CD4-positive, CD25-positive, alpha-beta regulatory T cell (primary cell): ENCODE measurements around the gene ST6GALNAC5. TPM values are rescaled to one million over a fixed set of nuclear protein-coding genes. Genes with fewer than 3 reads are reported as not detected.

ENCODE experiments used
- ATAC-seq, 2 donors: fragments of 150-1000 bp; cut with Tn5 transposase; one replicate each; pipeline ENCODE4 v1.10.0; 2021; ENCODE audit warnings: low read depth in 2 of 2, moderate number of reproducible peaks in 2 of 2, moderate library complexity in 1 of 2
- DNase-seq, 3 donors: peaks; one replicate each; pipeline versions ENCODE4 v3.0.0 to v3.0.0-alpha.2; 2012 to 2022; ENCODE audit warnings: mixed read lengths in 1 of 3
- H3K27ac ChIP-seq: one replicate; pipeline ENCODE4 v1.7.0; 2013; ENCODE audit warnings: mild to moderate bottlenecking, low read length; ENCODE audit not compliant: insufficient read depth, poor library complexity, severe bottlenecking
- H3K27me3 ChIP-seq: one replicate; pipeline ENCODE4 v1.7.0; 2013; ENCODE audit warnings: low read length; ENCODE audit not compliant: control insufficient read depth, insufficient read depth
- H3K36me3 ChIP-seq: one replicate; pipeline ENCODE4 v1.7.0; 2013; ENCODE audit warnings: mild to moderate bottlenecking, low read length, moderate library complexity; ENCODE audit not compliant: control insufficient read depth, insufficient read depth
- H3K4me1 ChIP-seq: 2 replicates; pipeline ENCODE4 v1.7.0; 2013; ENCODE audit warnings: mild to moderate bottlenecking, low read length; ENCODE audit not compliant: insufficient read depth, control insufficient read depth, poor library complexity, severe bottlenecking
- H3K4me3 ChIP-seq: one replicate; pipeline ENCODE4 v1.7.0; 2013; ENCODE audit warnings: low read depth, mild to moderate bottlenecking, low read length, moderate library complexity
- H3K9me3 ChIP-seq, 2 experiments: 1 replicate in 1 of 2; 2 replicates in 1 of 2; pipeline ENCODE4 v1.7.0; 2013; ENCODE audit warnings: low read length in 2 of 2, mild to moderate bottlenecking in 1 of 2, moderate library complexity in 1 of 2; ENCODE audit not compliant: control insufficient read depth in 2 of 2
- H3K27ac Mint-ChIP-seq, 3 donors: one replicate each; pipeline ENCODE4 v1.8.0; 2020 to 2022; ENCODE audit warnings: mild to moderate bottlenecking in 3 of 3, mixed read lengths in 3 of 3, moderate library complexity in 2 of 3
- H3K27me3 Mint-ChIP-seq: one replicate; pipeline ENCODE4 v1.8.0; 2022; ENCODE audit warnings: mild to moderate bottlenecking, mixed read lengths
- H3K36me3 Mint-ChIP-seq: one replicate; pipeline ENCODE4 v1.8.0; 2020; ENCODE audit warnings: mixed read lengths
- H3K4me1 Mint-ChIP-seq, 4 donors: one replicate each; pipeline ENCODE4 v1.8.0; 2020 to 2022; ENCODE audit warnings: mixed read lengths in 4 of 4, mild to moderate bottlenecking in 1 of 4
- H3K4me3 Mint-ChIP-seq, 4 donors: one replicate each; pipeline ENCODE4 v1.8.0; 2020 to 2022; ENCODE audit warnings: mild to moderate bottlenecking in 4 of 4, mixed read lengths in 4 of 4, moderate library complexity in 3 of 4
- H3K9me3 Mint-ChIP-seq, 7 donors: one replicate each; pipeline ENCODE4 v1.8.0; 2020 to 2022; ENCODE audit warnings: mixed read lengths in 7 of 7, mild to moderate bottlenecking in 3 of 7, moderate library complexity in 2 of 7
- polyA plus RNA-seq, 4 donors: library from polyadenylated mRNA; unstranded; fragments of 300-500 nt; fragmentation: Illumina TruSeq; gene quantifications; one replicate each; pipeline ENCODE4 v1.2.3, GENCODE V29; 2021
- total RNA-seq: library from RNA; stranded (reverse); gene quantifications from one replicate; pipeline ENCODE4 v1.2.3, GENCODE V29; 2022

Gene ST6GALNAC5
- total and polyA plus RNA-seq, 5 donors from 2014 or later = 0.30 TPM; not detected in 4

- ATAC-seq = no peak
- H3K27me3 ChIP-seq = no peaks in the 10 kb centered on the region
- no peak overlapping the region for H3K27ac Mint-ChIP-seq
- H3K36me3 Mint-ChIP-seq = no peaks in the 10 kb centered on the region
- peaks cover 0 to 3% (median 0%) of the 10 kb centered on the region in 7 donors for H3K9me3 Mint-ChIP-seq
- H3K27me3 Mint-ChIP-seq = no peaks in the 10 kb centered on the region
- peaks cover 0 to 8% (median 3%) of the 10 kb centered on the region in 4 donors for H3K4me1 Mint-ChIP-seq
- H3K4me3 ChIP-seq = no peak overlapping the region
- no peaks in the 10 kb centered on the region for H3K9me3 ChIP-seq
- no peaks in the 10 kb centered on the region for H3K36me3 ChIP-seq
- no peak overlapping the region for H3K4me3 Mint-ChIP-seq
- H3K4me1 ChIP-seq = no peaks in the 10 kb centered on the region
- no peak for DNase-seq
- H3K27ac ChIP-seq = no peak overlapping the region
Observed at GRCh38 chr1:76832521-76832920, 34.8 kb upstream of the ST6GALNAC5 start.

- Mint-ChIP-seq H3K27ac (no peak overlapping the region), H3K4me3 (no peak overlapping the region), H3K4me1 (peaks cover 0 to 8% (median 3%) of the 10 kb centered on the region in 4 donors), H3K27me3 (no peaks in the 10 kb centered on the region), H3K9me3 (peaks cover 0 to 2% (median 0%) of the 10 kb centered on the region in 7 donors), H3K36me3 (no peaks in the 10 kb centered on the region)
- ATAC-seq = no peak
- H3K4me1 ChIP-seq = no peaks in the 10 kb centered on the region
- H3K9me3 ChIP-seq = no peaks in the 10 kb centered on the region
- H3K36me3 ChIP-seq = no peaks in the 10 kb centered on the region
- no peak overlapping the region for H3K4me3 ChIP-seq
- H3K27me3 ChIP-seq = no peaks in the 10 kb centered on the region
- no peak for DNase-seq
- no peak overlapping the region for H3K27ac ChIP-seq
Observed at GRCh38 chr1:76833151-76833550, 34.1 kb upstream of the ST6GALNAC5 start.

- Histone ChIP-seq H3K4me1 (no peaks in the 10 kb centered on the region), H3K27ac (no peak overlapping the region), H3K27me3 (no peaks in the 10 kb centered on the region), H3K4me3 (no peak overlapping the region), H3K9me3 (no peaks in the 10 kb centered on the region), H3K36me3 (no peaks in the 10 kb centered on the region)
- Mint-ChIP-seq H3K36me3 (no peaks in the 10 kb centered on the region), H3K9me3 (peaks cover 0 to 2% (median 0%) of the 10 kb centered on the region in 7 donors), H3K27ac (no peak overlapping the region), H3K4me1 (peaks cover 0 to 8% (median 3%) of the 10 kb centered on the region in 4 donors), H3K27me3 (no peaks in the 10 kb centered on the region), H3K4me3 (no peak overlapping the region)
- no peak for DNase-seq
- ATAC-seq = no peak
Observed at GRCh38 chr1:76833856-76834255, 33.4 kb upstream of the ST6GALNAC5 start.

- no peak for ATAC-seq
- no peaks in the 10 kb centered on the region for H3K36me3 Mint-ChIP-seq
Observed at GRCh38 chr1:76835203-76835602, 32.1 kb upstream of the ST6GALNAC5 start.

GRCh38 chr1:76840278-76840677, 27.0 kb upstream of the ST6GALNAC5 start:
- Mint-ChIP-seq H3K4me1 (peaks cover 0 to 14% (median 6%) of the 10 kb centered on the region in 4 donors), H3K27ac (no peak overlapping the region), H3K27me3 (peaks cover 4% of the 10 kb centered on the region), H3K36me3 (no peaks in the 10 kb centered on the region), H3K4me3 (no peak overlapping the region), H3K9me3 (peaks cover 0 to 4% (median 0%) of the 10 kb centered on the region in 7 donors)
- no peaks in the 10 kb centered on the region for H3K27me3 ChIP-seq
- no peaks in the 10 kb centered on the region for H3K4me1 ChIP-seq
- no peak overlapping the region for H3K27ac ChIP-seq
- H3K4me3 ChIP-seq = no peak overlapping the region
- ATAC-seq = no peak
- no peaks in the 10 kb centered on the region for H3K9me3 ChIP-seq
- DNase-seq = no peak
- no peaks in the 10 kb centered on the region for H3K36me3 ChIP-seq

More at GRCh38 chr1:76835203-76835602, 32.1 kb upstream of the ST6GALNAC5 start:
- Mint-ChIP-seq H3K27me3 (no peaks in the 10 kb centered on the region), H3K4me1 (peaks cover 0 to 5% (median 2%) of the 10 kb centered on the region in 4 donors), H3K9me3 (peaks cover 0 to 4% (median 0%) of the 10 kb centered on the region in 7 donors), H3K27ac (no peak overlapping the region), H3K4me3 (no peak overlapping the region)
- no peak for DNase-seq
- Histone ChIP-seq H3K4me3 (no peak overlapping the region), H3K4me1 (no peaks in the 10 kb centered on the region), H3K27ac (no peak overlapping the region), H3K36me3 (no peaks in the 10 kb centered on the region), H3K9me3 (no peaks in the 10 kb centered on the region), H3K27me3 (no peaks in the 10 kb centered on the region)

GRCh38 chr1:76841460-76841859, 25.8 kb upstream of the ST6GALNAC5 start:
- H3K27me3 Mint-ChIP-seq = peaks cover 4% of the 10 kb centered on the region
- H3K36me3 Mint-ChIP-seq = no peaks in the 10 kb centered on the region
- H3K4me3 Mint-ChIP-seq = peak overlapping the region in 1 of 4 donors; percentile 1
- peaks cover 0 to 4% (median 0%) of the 10 kb centered on the region in 7 donors for H3K9me3 Mint-ChIP-seq
- peak overlapping the region in 1 of 3 donors; percentile 16 for H3K27ac Mint-ChIP-seq
- peaks cover 0 to 14% (median 6%) of the 10 kb centered on the region in 4 donors for H3K4me1 Mint-ChIP-seq
- no peaks in the 10 kb centered on the region for H3K27me3 ChIP-seq
- DNase-seq (no peak), ATAC-seq (no peak)
- no peak overlapping the region for H3K4me3 ChIP-seq
- H3K9me3 ChIP-seq = no peaks in the 10 kb centered on the region
- H3K27ac ChIP-seq = no peak overlapping the region
- H3K36me3 ChIP-seq = no peaks in the 10 kb centered on the region
- H3K4me1 ChIP-seq = no peaks in the 10 kb centered on the region

- H3K27me3 ChIP-seq = no peaks in the 10 kb centered on the region
- H3K27me3 Mint-ChIP-seq = peaks cover 4% of the 10 kb centered on the region
- H3K4me1 Mint-ChIP-seq = peaks cover 0 to 14% (median 6%) of the 10 kb centered on the region in 4 donors
- H3K27ac Mint-ChIP-seq = peak overlapping the region in 2 of 3 donors; percentile 11 to 83
- no peaks in the 10 kb centered on the region for H3K36me3 Mint-ChIP-seq
- peak overlapping the region; percentile 49 for H3K4me3 ChIP-seq
- peak overlapping the region in 3 of 4 donors; percentile 45 to 81 (median 74) for H3K4me3 Mint-ChIP-seq
- H3K4me1 ChIP-seq = no peaks in the 10 kb centered on the region
- DNase-seq = peak in 1 of 3 donors; percentile 29
- H3K9me3 ChIP-seq = no peaks in the 10 kb centered on the region
- peaks cover 0 to 4% (median 0%) of the 10 kb centered on the region in 7 donors for H3K9me3 Mint-ChIP-seq
- ATAC-seq = no peak
- H3K27ac ChIP-seq = no peak overlapping the region
- H3K36me3 ChIP-seq = no peaks in the 10 kb centered on the region
Observed at GRCh38 chr1:76843821-76844464, 23.3 kb upstream of the ST6GALNAC5 start.

- no peak for DNase-seq
- H3K27ac ChIP-seq = no peak overlapping the region
- H3K9me3 ChIP-seq = no peaks in the 10 kb centered on the region
- Mint-ChIP-seq H3K27me3 (no peaks in the 10 kb centered on the region), H3K27ac (no peak overlapping the region), H3K4me3 (peak overlapping the region in 1 of 4 donors; percentile 17), H3K4me1 (no peaks in the 10 kb centered on the region), H3K9me3 (peaks cover 0 to 3% (median 0%) of the 10 kb centered on the region in 7 donors), H3K36me3 (no peaks in the 10 kb centered on the region)
- H3K36me3 ChIP-seq = no peaks in the 10 kb centered on the region
- no peaks in the 10 kb centered on the region for H3K27me3 ChIP-seq
- ATAC-seq = no peak
- H3K4me3 ChIP-seq = no peak overlapping the region
- H3K4me1 ChIP-seq = no peaks in the 10 kb centered on the region
Observed at GRCh38 chr1:76854255-76854654, 13.0 kb upstream of the ST6GALNAC5 start.
